Activated CD4-positive, alpha-beta T cell treated with anti-CD3 and anti-CD28 coated beads, Interleukin-2, amount 10 ng/mL, durations not matched to agents 7 days and 5 days (primary cell): ENCODE measurements around the gene CTSK. TPM values are rescaled to one million over a fixed set of nuclear protein-coding genes. Genes with fewer than 3 reads are reported as not detected.

ENCODE experiments used
- total RNA-seq, 2 experiments: library from RNA; stranded (reverse); gene quantifications; one replicate each; pipeline ENCODE4 v1.2.3, GENCODE V29; 2021

The CTSK gene
- total RNA-seq, 2 experiments from 2014 or later: 5.1 to 5.8 TPM

Other genes with a start within 250 kb of the CTSK start
- gene MCL1, start 228.7 kb downstream of the CTSK start, total RNA-seq: 100 to 1,000 TPM; 260 to 311 TPM
- gene ENSA, start 178.6 kb downstream of the CTSK start, total RNA-seq: 100 to 1,000 TPM; 192 to 193 TPM
- gene GOLPH3L, start 111.1 kb downstream of the CTSK start, total RNA-seq: 10 to 100 TPM; 24.0 to 27.1 TPM
- under 1 TPM; 0.37 to 0.40 TPM for gene HORMAD1, start 87.4 kb downstream of the CTSK start, total RNA-seq
- gene CTSS, start 42.5 kb downstream of the CTSK start, total RNA-seq: 100 to 1,000 TPM; 111 to 117 TPM
- gene ARNT, start 68.3 kb upstream of the CTSK start, total RNA-seq: 10 to 100 TPM; 38.6 to 40.5 TPM
- gene CTXND2, start 78.9 kb upstream of the CTSK start, total RNA-seq: not detected
- 10 to 100 TPM; 51.1 to 58.1 TPM for gene SETDB1, start 118.1 kb upstream of the CTSK start, total RNA-seq
- gene CERS2, start 166.6 kb upstream of the CTSK start, total RNA-seq: 100 to 1,000 TPM; 173 to 192 TPM
- gene ANXA9, start 174.0 kb upstream of the CTSK start, total RNA-seq: under 1 TPM in 1 of 2 experiments, not detected in 1; 0.10 TPM
- 10 to 100 TPM; 23.9 to 24.3 TPM for gene MINDY1, start 198.6 kb upstream of the CTSK start, total RNA-seq
- gene PRUNE1, start 200.2 kb upstream of the CTSK start, total RNA-seq: 10 to 100 TPM; 18.8 to 19.1 TPM
- gene BNIPL, start 228.3 kb upstream of the CTSK start, total RNA-seq: 1 to 10 TPM in 1 of 2 experiments, under 1 TPM in 1; 0.99 to 1.5 TPM
- 1 to 10 TPM in 1 of 2 experiments, under 1 TPM in 1; 0.62 to 1.3 TPM for gene C1orf56, start 239.5 kb upstream of the CTSK start, total RNA-seq